OCI-LY1 (cell line): ENCODE data around the gene MAP7D1.

Experiments used
- H2AFZ ChIP-seq: fragments of 200-600 bp; sonication (generic), shearing (Covaris generic); 2 replicates; pipeline ENCODE4 v1.6.0; 2014; ENCODE audit warnings: antibody characterized with exemption, mild to moderate bottlenecking, low read length
- H3F3A ChIP-seq: fragments of 200-600 bp; sonication (generic), shearing (Covaris generic); 2 replicates; pipeline ENCODE4 v1.6.0; 2014; ENCODE audit warnings: mild to moderate bottlenecking, antibody characterized with exemption, low read length, moderate library complexity; ENCODE audit not compliant: insufficient read depth
- H3K27ac ChIP-seq: fragments of 200-600 bp; sonication (generic); 2 replicates; pipeline ENCODE4 v1.5.1; 2014; ENCODE audit warnings: low read length, mixed run types, mild to moderate bottlenecking, low read depth; ENCODE audit not compliant: poor library complexity, severe bottlenecking
- H3K27me3 ChIP-seq: fragments of 200-600 bp; sonication (generic); 2 replicates; pipeline ENCODE4 v1.6.0; 2014; ENCODE audit warnings: antibody characterized with exemption, mild to moderate bottlenecking, low read length, moderate library complexity; ENCODE audit not compliant: insufficient read depth
- H3K36me3 ChIP-seq: fragments of 200-600 bp; sonication (generic); 2 replicates; pipeline ENCODE4 v1.6.1; 2014; ENCODE audit warnings: mild to moderate bottlenecking, antibody characterized with exemption, low read length, moderate library complexity, mixed read lengths; ENCODE audit not compliant: insufficient read depth
- H3K4me1 ChIP-seq: fragments of 200-600 bp; sonication (generic); 2 replicates; pipeline ENCODE4 v1.5.1; 2014; ENCODE audit warnings: mild to moderate bottlenecking, low read length, moderate library complexity; ENCODE audit not compliant: insufficient read depth, severe bottlenecking
- H3K4me2 ChIP-seq: fragments of 200-600 bp; sonication (generic), shearing (Covaris generic); 2 replicates; pipeline ENCODE4 v1.6.1; 2014; ENCODE audit warnings: low read length
- H3K4me3 ChIP-seq: fragments of 200-600 bp; sonication (generic); 2 replicates; pipeline ENCODE4 v1.5.1; 2014; ENCODE audit warnings: low read length, low read depth, mild to moderate bottlenecking, mixed read lengths; ENCODE audit not compliant: poor library complexity, severe bottlenecking
- H3K79me2 ChIP-seq: fragments of 200-600 bp; shearing (Covaris generic); 2 replicates; pipeline ENCODE4 v1.6.1; 2016; ENCODE audit warnings: mixed run types, low read length, mixed read lengths; ENCODE audit not compliant: insufficient read depth
- H3K9ac ChIP-seq: fragments of 200-600 bp; sonication (generic), shearing (Covaris generic); 2 replicates; pipeline ENCODE4 v1.6.1; 2014; ENCODE audit warnings: mild to moderate bottlenecking, low read length, mixed read lengths
- H3K9me2 ChIP-seq: fragments of 200-600 bp; sonication (generic), shearing (Covaris generic); 2 replicates; pipeline ENCODE4 v1.6.1; 2014; ENCODE audit warnings: low read depth, mild to moderate bottlenecking, low read length, mixed read lengths
- H3K9me3 ChIP-seq: fragments of 200-600 bp; shearing (Covaris generic); 2 replicates; pipeline ENCODE4 v1.6.1; 2014; ENCODE audit warnings: low read length, mixed read lengths
- H4K20me1 ChIP-seq: fragments of 200-600 bp; sonication (generic), shearing (Covaris generic); 2 replicates; pipeline ENCODE4 v1.6.0; 2016; ENCODE audit warnings: mild to moderate bottlenecking, low read length; ENCODE audit not compliant: insufficient read depth
- CTCF ChIP-seq: fragments of 200-600 bp; sonication (generic), shearing (Covaris generic); IDR thresholded peaks from 2 replicates; pipeline ENCODE4 v1.5.1; 2017; ENCODE audit warnings: mild to moderate bottlenecking, antibody characterized with exemption, low read length, moderate library complexity, mixed read lengths
- EZH2 ChIP-seq: fragments of 200-600 bp; sonication (generic), shearing (Covaris generic); IDR thresholded peaks from 2 replicates; pipeline ENCODE4 v1.8.0; 2017; ENCODE audit warnings: borderline replicate concordance, mixed run types, mild to moderate bottlenecking, antibody characterized with exemption, low read length, moderate library complexity, mixed read lengths

Gene MAP7D1

GRCh38 chr1:36115931-36116330 is 40.0 kb upstream of the MAP7D1 start:
- H2AFZ ChIP-seq: no peak overlapping the region
- no peaks in the 10 kb centered on the region for H4K20me1 ChIP-seq
- no peak overlapping the region for H3K27ac ChIP-seq
- no peak overlapping the region for H3K4me3 ChIP-seq
- no peak overlapping the region for H3K9ac ChIP-seq
- peaks cover 10% of the 10 kb centered on the region; the same call in 1 of the 2 replicates for H3K27me3 ChIP-seq
- no peaks in the 10 kb centered on the region for H3K9me2 ChIP-seq
- TF ChIP-seq EZH2: no peak
- TF ChIP-seq CTCF: no peak
- H3F3A ChIP-seq: no peaks in the 10 kb centered on the region
- H3K36me3 ChIP-seq: no peaks in the 10 kb centered on the region
- H3K4me1 ChIP-seq: peaks cover 6% of the 10 kb centered on the region
- H3K79me2 ChIP-seq: no peaks in the 10 kb centered on the region
- no peak overlapping the region for H3K4me2 ChIP-seq
- no peaks in the 10 kb centered on the region for H3K9me3 ChIP-seq

- no peak overlapping the region for H3K4me2 ChIP-seq
- no peak overlapping the region for H3K27ac ChIP-seq
- H3K36me3 ChIP-seq: no peaks in the 10 kb centered on the region
- H3K27me3 ChIP-seq: peaks cover 10% of the 10 kb centered on the region; the same call in 1 of the 2 replicates
- peaks cover 6% of the 10 kb centered on the region for H3K4me1 ChIP-seq
- H3F3A ChIP-seq: no peaks in the 10 kb centered on the region
- H3K9ac ChIP-seq: no peak overlapping the region
- H3K4me3 ChIP-seq: no peak overlapping the region
- H3K9me3 ChIP-seq: no peaks in the 10 kb centered on the region
- no peaks in the 10 kb centered on the region for H3K79me2 ChIP-seq
- H4K20me1 ChIP-seq: no peaks in the 10 kb centered on the region
- H2AFZ ChIP-seq: no peak overlapping the region
- TF ChIP-seq CTCF (no peak), EZH2 (no peak)
- no peaks in the 10 kb centered on the region for H3K9me2 ChIP-seq
Measured at GRCh38 chr1:36116901-36117300, 39.1 kb upstream of the MAP7D1 start.

GRCh38 chr1:36118447-36119204 is 37.3 kb upstream of the MAP7D1 start:
- Histone ChIP-seq H3K4me1 (peaks cover 18% of the 10 kb centered on the region), H3K9ac (no peak overlapping the region), H3K36me3 (no peaks in the 10 kb centered on the region), H3K9me3 (no peaks in the 10 kb centered on the region), H2AFZ (no peak overlapping the region), H3K79me2 (no peaks in the 10 kb centered on the region), H3K27me3 (peaks cover 12% of the 10 kb centered on the region), H3K4me2 (no peak overlapping the region), H3K27ac (no peak overlapping the region), H3K4me3 (no peak overlapping the region), H3F3A (no peaks in the 10 kb centered on the region), H4K20me1 (no peaks in the 10 kb centered on the region), H3K9me2 (no peaks in the 10 kb centered on the region)
- no peak for TF ChIP-seq CTCF
- TF ChIP-seq EZH2: no peak
